Fibroblast of villous mesenchyme (primary cell): ENCODE data around the gene MTA2. TPM values are rescaled to one million over a fixed set of nuclear protein-coding genes. Genes with fewer than 3 reads are reported as not detected.
"Not testable (repeated sequence)": the region's sequence is repeated elsewhere in the genome, so short reads cannot be mapped to it uniquely, and the experiment has no call there.

ENCODE experiments used
- DNase-seq: peaks from one replicate; pipeline ENCODE4 v3.0.0-alpha.2; 2010; ENCODE audit warnings: low read depth
- H3K4me3 ChIP-seq: 2 replicates; pipeline ENCODE4 v1.5.1; 2011; ENCODE audit warnings: low read depth, mild to moderate bottlenecking, low read length
- CTCF ChIP-seq: IDR thresholded peaks from 2 replicates; pipeline ENCODE4 v1.5.1; 2012; ENCODE audit warnings: low read depth, mild to moderate bottlenecking, low read length; ENCODE audit not compliant: insufficient read depth
- total RNA-seq: library from RNA; depleted of rRNA; stranded (reverse); fragments of >200 nt; gene quantifications from 2 replicates; pipeline ENCODE4 v1.2.3, GENCODE V29; 2012

Gene MTA2
- 145 and 197 TPM in 2 replicates for total RNA-seq

- no peak for TF ChIP-seq CTCF
- DNase-seq = peak; percentile 98
- peak within 1 kb of the TSS; percentile 92 for H3K4me3 ChIP-seq
Observed at GRCh38 chr11:62601372-62602140, at the start of gene MTA2. Gene MTA2, minus strand, starts transcription at chr11:62601865. Its CDS starts 415 bp downstream, at chr11:62601450.

GRCh38 chr11:62650283-62650682, 48.6 kb upstream of the MTA2 start:
- DNase-seq, H3K4me3 ChIP-seq: not testable (repeated sequence)

- no peak for TF ChIP-seq CTCF
- no peak for DNase-seq
- H3K4me3 ChIP-seq = no peak overlapping the region
Observed at GRCh38 chr11:62649486-62649885, 47.8 kb upstream of the MTA2 start.

GRCh38 chr11:62648967-62649364, 47.3 kb upstream of the MTA2 start:
- no peak for TF ChIP-seq CTCF
- no peak overlapping the region for H3K4me3 ChIP-seq
- DNase-seq = no peak

- H3K4me3 ChIP-seq = no peak overlapping the region
- DNase-seq = no peak
- no peak for TF ChIP-seq CTCF
Observed at GRCh38 chr11:62648185-62648966, 46.7 kb upstream of the MTA2 start.

GRCh38 chr11:62647609-62648005, 45.9 kb upstream of the MTA2 start:
- DNase-seq = no peak
- H3K4me3 ChIP-seq = no peak overlapping the region
- no peak for TF ChIP-seq CTCF

- DNase-seq = no peak
- no peak overlapping the region for H3K4me3 ChIP-seq
- TF ChIP-seq CTCF = no peak
Observed at GRCh38 chr11:62646825-62647608, 45.4 kb upstream of the MTA2 start.
